ENCODE measurements around the gene RB1. TPM values are rescaled to one million over a fixed set of nuclear protein-coding genes. Genes with fewer than 3 reads are reported as not detected.
"Not testable (repeated sequence)": the region's sequence is repeated elsewhere in the genome, so short reads cannot be mapped to it uniquely, and the experiment has no call there.

RB1 gene
- total RNA-seq, 2 donors from 2014 or later: 42.1 to 43.7 TPM

DNA sequence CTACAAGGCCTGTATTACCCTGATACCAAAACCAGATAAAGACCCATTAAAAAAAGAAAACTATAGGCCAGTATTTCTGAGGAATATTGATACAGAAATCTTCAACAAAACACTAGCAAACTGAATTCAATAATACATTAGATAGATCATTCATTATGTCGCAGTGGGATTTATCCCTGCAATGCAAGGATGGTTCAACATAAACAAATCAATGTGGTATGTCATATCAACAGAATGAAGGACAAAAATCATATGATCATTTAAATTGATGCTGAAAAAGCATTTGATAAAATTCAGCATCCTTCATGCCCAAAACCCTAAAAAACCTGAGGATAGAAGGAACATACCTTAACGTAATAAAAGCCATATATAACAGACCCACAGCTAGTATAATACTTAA, 50.0 kb downstream of the RB1 start:
- WGBS: 89% methylated on average over 2 of the region's 2 CpGs
- no peak for TF ChIP-seq POLR2AphosphoS5 (IDR thresholded peaks at IDR 0.05)
- TF ChIP-seq, protein P1, sequence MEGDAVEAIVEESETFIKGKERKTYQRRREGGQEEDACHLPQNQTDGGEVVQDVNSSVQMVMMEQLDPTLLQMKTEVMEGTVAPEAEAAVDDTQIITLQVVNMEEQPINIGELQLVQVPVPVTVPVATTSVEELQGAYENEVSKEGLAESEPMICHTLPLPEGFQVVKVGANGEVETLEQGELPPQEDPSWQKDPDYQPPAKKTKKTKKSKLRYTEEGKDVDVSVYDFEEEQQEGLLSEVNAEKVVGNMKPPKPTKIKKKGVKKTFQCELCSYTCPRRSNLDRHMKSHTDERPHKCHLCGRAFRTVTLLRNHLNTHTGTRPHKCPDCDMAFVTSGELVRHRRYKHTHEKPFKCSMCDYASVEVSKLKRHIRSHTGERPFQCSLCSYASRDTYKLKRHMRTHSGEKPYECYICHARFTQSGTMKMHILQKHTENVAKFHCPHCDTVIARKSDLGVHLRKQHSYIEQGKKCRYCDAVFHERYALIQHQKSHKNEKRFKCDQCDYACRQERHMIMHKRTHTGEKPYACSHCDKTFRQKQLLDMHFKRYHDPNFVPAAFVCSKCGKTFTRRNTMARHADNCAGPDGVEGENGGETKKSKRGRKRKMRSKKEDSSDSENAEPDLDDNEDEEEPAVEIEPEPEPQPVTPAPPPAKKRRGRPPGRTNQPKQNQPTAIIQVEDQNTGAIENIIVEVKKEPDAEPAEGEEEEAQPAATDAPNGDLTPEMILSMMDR (IDR thresholded peaks at IDR 0.05): no peak
- TF ChIP-seq POLR2A (IDR thresholded peaks at IDR 0.05): no peak
- no peaks in the 10 kb centered on the region for H3K9me3 ChIP-seq
- no peak overlapping the region for H3K27ac ChIP-seq
- H3K27me3 ChIP-seq (replicated peaks; ENCODE audit: insufficient read depth): no peaks in the 10 kb centered on the region
- no peaks in the 10 kb centered on the region for H3K36me3 ChIP-seq
- no peak overlapping the region for H3K4me3 ChIP-seq
- intact Hi-C loops (cut with DNase I): no loop called here
- DNase-seq (ENCODE audit: low spot score): no peak
- H3K4me1 ChIP-seq (replicated peaks): no peaks in the 10 kb centered on the region

DNA sequence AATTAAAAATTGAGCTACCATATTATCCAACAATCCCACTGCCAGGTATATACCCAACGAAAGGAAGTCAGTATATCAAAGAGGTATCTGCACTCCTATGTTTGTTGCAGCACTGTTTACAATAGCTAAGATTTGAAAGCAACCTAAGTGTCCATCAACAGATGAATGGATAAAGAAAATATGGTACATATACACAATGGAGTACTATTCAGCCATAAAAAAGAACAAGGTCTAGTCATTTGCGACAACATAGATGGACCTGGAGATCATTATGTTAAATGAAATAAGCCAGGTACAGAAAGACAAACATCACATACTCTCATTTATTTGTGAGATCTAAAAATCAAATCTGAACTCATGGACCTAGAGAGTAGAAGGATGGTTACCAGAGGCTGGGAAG, 52.0 kb downstream of the RB1 start:
- H3K4me3 ChIP-seq; H3K27me3 ChIP-seq (replicated peaks; ENCODE audit: insufficient read depth); DNase-seq (ENCODE audit: low spot score); H3K36me3 ChIP-seq; intact Hi-C loops (cut with DNase I); H3K9me3 ChIP-seq; H3K4me1 ChIP-seq (replicated peaks); H3K27ac ChIP-seq: not testable (repeated sequence)
- WGBS: 99% methylated on average over 2 of the region's 2 CpGs

DNA sequence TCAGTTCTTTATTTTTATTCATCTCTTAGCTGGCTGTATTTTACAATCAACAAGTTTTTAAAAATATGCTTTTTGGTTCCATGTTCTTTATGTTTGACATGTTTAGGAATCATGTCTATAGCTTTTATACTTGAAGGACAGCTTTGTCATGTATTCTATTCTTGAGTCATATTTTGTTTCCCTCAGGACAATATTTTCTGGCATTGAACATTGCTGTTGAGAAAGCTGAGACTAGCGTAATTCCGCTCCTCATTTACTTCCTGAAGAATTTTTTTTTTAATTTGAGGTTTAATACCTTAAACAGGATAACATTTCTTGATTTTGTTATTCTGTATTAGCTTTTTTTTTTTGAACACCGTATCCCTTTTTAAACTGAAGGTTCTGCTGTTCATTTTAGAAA, 53.2 kb downstream of the RB1 start:
- Histone ChIP-seq H3K4me3 (no peak overlapping the region), H3K27ac (no peak overlapping the region), H3K4me1 (replicated peaks) (no peaks in the 10 kb centered on the region), H3K9me3 (no peaks in the 10 kb centered on the region), H3K36me3 (no peaks in the 10 kb centered on the region), H3K27me3 (replicated peaks; ENCODE audit: insufficient read depth) (no peaks in the 10 kb centered on the region)
- 62% methylated on average over 3 of the region's 3 CpGs for WGBS
- no peak for DNase-seq (ENCODE audit: low spot score)
- intact Hi-C loops (cut with DNase I): no loop called here
- TF ChIP-seq POLR2A (IDR thresholded peaks at IDR 0.05) (no peak), POLR2AphosphoS5 (IDR thresholded peaks at IDR 0.05) (no peak)
- TF ChIP-seq, protein P1 (IDR thresholded peaks at IDR 0.05): no peak

DNA sequence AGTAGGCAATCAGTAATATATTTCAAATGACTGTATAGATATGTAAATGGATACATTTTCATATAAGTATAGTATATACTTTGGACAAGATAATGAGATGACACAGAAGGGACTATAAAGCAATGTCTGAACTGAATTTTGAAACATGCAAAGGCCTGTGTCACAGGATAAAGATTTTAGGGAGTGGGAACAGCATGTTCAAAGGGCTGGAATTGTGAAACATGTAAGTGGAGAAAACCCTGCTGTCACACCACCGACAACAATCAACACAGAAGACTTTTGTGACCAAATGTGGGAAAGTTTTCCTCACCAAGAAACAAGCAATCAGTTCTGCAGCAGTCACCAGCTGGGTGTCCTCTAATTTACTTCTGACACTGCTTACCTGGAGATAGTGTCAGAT, 66.4 kb downstream of the RB1 start:
- H3K27me3 ChIP-seq (replicated peaks; ENCODE audit: insufficient read depth): no peaks in the 10 kb centered on the region
- H3K27ac ChIP-seq: no peak overlapping the region
- DNase-seq (ENCODE audit: low spot score): no peak
- TF ChIP-seq POLR2AphosphoS5 (IDR thresholded peaks at IDR 0.05): no peak
- TF ChIP-seq, protein P1 (IDR thresholded peaks at IDR 0.05): no peak
- no peak for TF ChIP-seq POLR2A (IDR thresholded peaks at IDR 0.05)
- intact Hi-C loops (cut with DNase I): no loop called here
- H3K4me1 ChIP-seq (replicated peaks): no peaks in the 10 kb centered on the region
- H3K9me3 ChIP-seq: no peaks in the 10 kb centered on the region
- H3K4me3 ChIP-seq: no peak overlapping the region
- no peaks in the 10 kb centered on the region for H3K36me3 ChIP-seq
- WGBS: 71% methylated on average over 1 of the region's 1 CpG

DNA sequence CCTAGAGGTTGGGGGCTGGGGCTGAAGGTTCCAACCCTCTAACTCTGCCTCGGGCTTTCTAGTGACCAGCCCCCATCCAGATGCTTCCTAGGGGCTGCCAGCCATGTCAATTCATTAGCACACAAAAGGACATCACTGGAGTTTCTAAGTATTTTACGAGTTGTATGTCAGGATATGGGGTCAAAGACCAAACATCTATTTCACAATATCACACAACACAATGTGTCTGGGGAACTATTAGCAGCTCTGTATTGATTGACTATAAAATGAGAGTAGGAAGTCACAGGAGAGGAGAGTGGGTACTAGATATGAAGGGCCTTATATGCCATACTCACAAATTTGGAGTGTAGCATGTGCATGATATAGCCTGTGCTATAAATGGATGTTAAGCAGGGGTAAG, 67.3 kb downstream of the RB1 start:
- DNase-seq (ENCODE audit: low spot score): no peak
- Histone ChIP-seq H3K4me1 (replicated peaks) (no peaks in the 10 kb centered on the region), H3K4me3 (no peak overlapping the region), H3K27me3 (replicated peaks; ENCODE audit: insufficient read depth) (no peaks in the 10 kb centered on the region), H3K27ac (no peak overlapping the region), H3K36me3 (no peaks in the 10 kb centered on the region), H3K9me3 (no peaks in the 10 kb centered on the region)
- TF ChIP-seq, protein P1 (IDR thresholded peaks at IDR 0.05): no peak
- no peak for TF ChIP-seq POLR2AphosphoS5 (IDR thresholded peaks at IDR 0.05)
- TF ChIP-seq POLR2A (IDR thresholded peaks at IDR 0.05): no peak
- intact Hi-C loops (cut with DNase I): no loop called here
- WGBS: 73% methylated on average over 2 of the region's 2 CpGs
